22Rv1 (cell line): ENCODE data around the gene NRCAM.

ENCODE experiments used
- H3K27ac ChIP-seq: fragments of 450-650 bp; 2 replicates; pipeline ENCODE4 v1.5.1; 2017
- CTCF ChIP-seq: fragments of 450-650 bp; IDR thresholded peaks from 2 replicates; pipeline ENCODE4 v1.5.1; 2017; ENCODE audit warnings: mild to moderate bottlenecking
- ZFX ChIP-seq: fragments of 450-650 bp; IDR thresholded peaks from 2 replicates; pipeline ENCODE4 v1.6.1; 2017; ENCODE audit warnings: antibody characterized with exemption, borderline replicate concordance

Gene NRCAM

GRCh38 chr7:108415821-108416536 is 40.3 kb downstream of the NRCAM start:
- no peak overlapping the region for H3K27ac ChIP-seq
- no peak for TF ChIP-seq ZFX
- no peak for TF ChIP-seq CTCF

GRCh38 chr7:108415084-108415483 is 41.2 kb downstream of the NRCAM start:
- H3K27ac ChIP-seq: no peak overlapping the region
- TF ChIP-seq CTCF (no peak), ZFX (no peak)

- no peak for TF ChIP-seq CTCF
- no peak for TF ChIP-seq ZFX
- H3K27ac ChIP-seq: no peak overlapping the region
These were observed 42.3 kb downstream of the NRCAM start for GRCh38 chr7:108413782-108414492.

- TF ChIP-seq ZFX (no peak), CTCF (no peak)
These were observed 42.9 kb downstream of the NRCAM start for GRCh38 chr7:108413337-108413736.

GRCh38 chr7:108409146-108409545 is 47.1 kb downstream of the NRCAM start:
- no peak for TF ChIP-seq CTCF
- TF ChIP-seq ZFX: no peak
- no peak overlapping the region for H3K27ac ChIP-seq

More at GRCh38 chr7:108413337-108413736, 42.9 kb downstream of the NRCAM start:
- H3K27ac ChIP-seq: no peak overlapping the region

GRCh38 chr7:108408296-108408991 is 47.8 kb downstream of the NRCAM start:
- H3K27ac ChIP-seq: no peak overlapping the region
- TF ChIP-seq ZFX: no peak
- TF ChIP-seq CTCF: no peak
